ENCODE measurements around the gene TSPAN8.

- TF ChIP-seq POLR2AphosphoS5 (IDR thresholded peaks at IDR 0.05; ENCODE audit: low read depth, low read length) (no peak), POLR2A (IDR thresholded peaks at IDR 0.05; ENCODE audit: low read depth, low read length) (no peak), TAF1 (IDR thresholded peaks at IDR 0.05; ENCODE audit: low read depth, low read length) (no peak), SPI1 (IDR thresholded peaks at IDR 0.05; ENCODE audit: low read depth, low read length) (no peak), POU2F2 (IDR thresholded peaks at IDR 0.05; ENCODE audit: low read depth, low read length) (no peak)
These were observed 65.5 kb downstream of the TSPAN8 start for GRCh38 chr12:71092290-71092689.
